Activated naive CD8-positive, alpha-beta T cell treated with anti-CD3 and anti-CD28 coated beads, Interleukin-2, amount 50 U/mL, for 16 hours (primary cell): Measurements from ENCODE around the gene ACO2.
"Not testable (repeated sequence)": the region's sequence is repeated elsewhere in the genome, so short reads cannot be mapped to it uniquely, and the experiment has no call there.

Experiments used
- DNase-seq: peaks from one replicate; pipeline ENCODE4 v3.0.0-alpha.2; 2020; ENCODE audit warnings: low read depth, low spot score

The ACO2 gene

DNA sequence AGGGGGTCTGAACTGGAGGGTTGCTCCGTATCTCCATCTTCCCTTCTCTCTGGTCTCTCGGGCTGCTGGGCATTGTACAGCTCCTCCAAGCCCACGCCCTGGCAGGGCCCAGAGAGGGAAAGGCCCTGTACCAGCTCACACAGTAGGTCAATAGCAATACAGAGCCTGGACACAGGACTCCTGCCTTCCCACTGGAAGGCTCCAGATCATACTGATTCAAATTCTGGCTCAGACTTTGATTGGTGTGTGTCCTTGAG is 98.5 kb downstream of the ACO2 start:
- no peak for DNase-seq

DNA sequence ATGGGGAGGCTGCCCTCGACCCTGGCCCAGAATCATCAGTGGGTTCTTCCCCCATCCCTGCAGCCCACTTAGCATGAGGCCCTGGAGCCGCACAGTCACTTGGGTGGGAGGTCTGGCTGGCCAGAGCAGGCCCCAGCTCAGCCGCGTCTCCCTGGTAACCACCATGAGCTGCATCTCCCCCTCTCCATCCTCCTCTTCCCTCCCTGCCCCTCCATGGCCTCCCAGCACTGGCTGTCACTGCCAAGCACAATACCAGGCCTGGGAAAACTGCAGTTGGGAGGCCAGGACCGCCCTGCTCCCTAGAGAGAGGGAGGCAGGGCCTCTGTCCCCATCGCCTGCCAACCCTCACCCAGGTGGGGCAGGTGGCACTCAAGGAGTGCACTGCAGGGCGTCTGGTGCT is 99.9 kb downstream of the ACO2 start:
- no peak for DNase-seq

DNA sequence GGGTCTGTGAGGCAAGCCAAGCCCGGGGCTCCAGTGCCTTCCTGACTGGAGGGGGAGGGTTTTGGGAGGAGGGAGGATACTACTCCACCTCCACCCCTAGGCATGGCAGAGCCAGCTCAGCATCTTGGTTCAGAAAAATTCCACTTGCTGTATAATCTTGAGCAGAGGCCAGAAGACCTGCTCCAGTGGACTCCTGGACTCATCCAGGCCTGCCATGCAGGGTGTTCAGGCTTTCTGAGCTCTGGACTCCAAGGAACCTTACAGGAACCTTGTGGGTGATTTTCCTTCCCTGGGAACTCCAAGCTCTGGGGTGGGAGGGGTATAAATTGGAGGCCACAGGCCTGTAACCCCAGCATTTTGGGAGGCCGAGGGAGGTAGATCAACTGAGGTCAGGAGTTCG is 101.3 kb downstream of the ACO2 start:
- no peak for DNase-seq

DNA sequence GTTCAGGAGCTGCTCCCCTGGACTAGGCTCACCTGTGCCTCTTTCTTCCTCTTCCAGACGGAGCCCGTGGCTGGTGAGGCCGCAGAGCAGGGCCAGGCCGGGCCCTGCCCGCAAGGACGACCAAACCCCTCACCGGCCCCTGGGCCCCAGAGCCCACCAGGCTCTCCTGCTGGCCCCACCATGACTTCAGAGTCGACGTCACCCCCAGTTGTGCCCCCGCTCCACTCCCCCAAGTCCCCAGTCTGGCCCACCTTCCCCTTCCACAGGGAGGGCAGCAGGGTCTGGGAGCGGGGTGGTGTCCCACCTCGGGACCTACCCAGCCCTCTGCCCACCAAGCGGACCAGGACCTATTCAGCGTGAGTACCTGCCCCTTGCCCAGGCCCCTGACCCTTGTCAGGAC is 102.9 kb downstream of the ACO2 start:
- no peak for DNase-seq

GRCh38 chr22:41572305-41572704 is 103.4 kb downstream of the ACO2 start:
- not testable (repeated sequence) for DNase-seq

DNA sequence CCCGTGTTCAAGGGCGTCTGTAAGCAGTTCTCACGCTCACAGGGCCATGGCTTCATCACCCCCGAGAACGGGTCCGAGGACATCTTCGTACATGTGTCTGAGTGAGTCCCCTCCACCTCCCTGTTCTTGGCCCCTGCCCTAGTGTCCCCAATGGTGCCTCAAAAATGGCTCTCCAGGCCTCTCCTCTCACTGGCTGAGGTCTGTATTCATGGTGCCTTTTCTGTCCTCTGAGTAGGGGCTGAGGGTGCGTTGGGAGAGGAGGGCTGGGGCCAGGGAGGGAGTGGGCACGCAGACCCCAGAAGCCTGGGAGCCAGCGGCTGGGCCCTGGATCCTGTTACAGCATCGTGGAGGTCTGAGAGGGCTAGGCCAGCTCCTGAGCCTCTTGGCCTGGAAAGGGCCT is 104.8 kb downstream of the ACO2 start:
- no peak for DNase-seq

DNA sequence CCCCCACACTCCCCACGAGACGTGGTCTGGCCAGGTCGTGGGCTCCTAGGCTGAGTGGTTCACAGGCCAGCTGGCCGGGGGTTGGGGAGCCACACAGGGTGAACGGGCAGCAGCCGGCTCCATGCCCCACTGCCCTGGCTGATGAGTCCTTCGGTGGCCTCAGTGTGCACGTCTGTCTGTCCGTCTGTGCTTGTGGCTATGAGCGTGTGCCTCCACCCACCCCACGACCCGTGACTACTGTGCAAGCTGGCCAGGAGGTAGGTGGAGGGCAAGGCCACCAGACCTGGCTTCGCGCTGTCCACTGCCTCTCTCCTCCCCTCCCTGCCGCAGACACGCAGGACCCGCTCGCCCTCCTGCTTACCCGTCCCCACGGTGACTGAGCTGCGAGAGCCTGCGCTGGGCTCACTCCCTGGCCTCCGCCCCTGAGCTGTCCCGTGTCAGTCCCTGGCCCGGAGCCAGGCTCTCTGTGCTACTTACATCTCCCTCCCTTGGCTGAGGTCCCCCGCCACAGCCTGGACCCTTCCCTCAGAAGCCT is 106.0 kb downstream of the ACO2 start:
- no peak for DNase-seq

GRCh38 chr22:41575533-41575932 is 106.6 kb downstream of the ACO2 start:
- DNase-seq: no peak

- DNase-seq: no peak
Observed at GRCh38 chr22:41576877-41577276, 108.0 kb downstream of the ACO2 start.

- no peak for DNase-seq
Observed at GRCh38 chr22:41578114-41578513, 109.2 kb downstream of the ACO2 start.
